ENCODE measurements around the gene UGT1A3.
"Not testable (repeated sequence)": the region's sequence is repeated elsewhere in the genome, so short reads cannot be mapped to it uniquely, and the experiment has no call there.

Gene UGT1A3

DNA sequence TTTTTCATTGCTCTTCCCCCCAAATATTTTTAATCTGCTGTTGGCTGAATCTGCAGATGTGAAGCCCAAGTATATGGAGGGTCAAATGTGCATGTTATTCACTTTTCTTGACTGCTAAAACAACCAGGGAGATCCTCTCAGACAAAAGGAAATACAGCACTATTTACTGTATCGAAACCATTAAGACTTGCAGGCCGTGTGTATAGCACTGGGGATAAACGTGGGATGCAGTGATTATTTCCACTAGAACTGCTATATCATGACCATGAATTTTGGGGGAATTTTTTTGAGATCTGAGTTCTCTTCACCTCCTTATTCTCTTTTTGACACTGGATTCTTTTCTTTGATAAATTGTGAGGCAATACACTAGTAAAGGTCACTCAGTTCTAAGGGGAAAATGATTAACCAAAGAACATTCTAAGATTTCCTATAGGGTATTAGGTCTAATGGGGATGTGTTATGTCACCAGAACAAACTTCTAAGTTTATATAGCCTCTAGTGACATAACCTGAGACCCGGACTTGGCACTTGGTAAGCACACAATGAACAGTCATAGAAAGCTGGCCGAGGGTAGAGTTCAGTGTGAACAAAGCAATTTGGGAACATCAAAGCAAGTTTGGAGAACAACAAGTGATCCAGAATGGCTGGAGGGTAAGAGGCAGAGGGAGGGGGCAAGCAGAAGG lies 16.4 kb downstream of the UGT1A3 start:
- Histone ChIP-seq H3K36me3 (ENCODE audit: insufficient read depth, low read length) (no peaks in the 10 kb centered on the region), H3K4me1 (ENCODE audit: insufficient read depth, low read length) (no peaks in the 10 kb centered on the region), H3K27me3 (ENCODE audit: insufficient read depth, low read length) (no peaks in the 10 kb centered on the region), H3K9me3 (ENCODE audit: insufficient read depth, low read depth, low read length) (peaks cover 5% of the 10 kb centered on the region; the same call in 1 of the 2 replicates), H3K27ac (ENCODE audit: low read depth, low read length) (no peak overlapping the region), H3K9ac (ENCODE audit: low read depth, low read length) (no peak overlapping the region), H3K4me3 (ENCODE audit: low read length) (no peak overlapping the region)
- WGBS, result 87% methylated on average over 5 of the region's 5 CpGs

DNA sequence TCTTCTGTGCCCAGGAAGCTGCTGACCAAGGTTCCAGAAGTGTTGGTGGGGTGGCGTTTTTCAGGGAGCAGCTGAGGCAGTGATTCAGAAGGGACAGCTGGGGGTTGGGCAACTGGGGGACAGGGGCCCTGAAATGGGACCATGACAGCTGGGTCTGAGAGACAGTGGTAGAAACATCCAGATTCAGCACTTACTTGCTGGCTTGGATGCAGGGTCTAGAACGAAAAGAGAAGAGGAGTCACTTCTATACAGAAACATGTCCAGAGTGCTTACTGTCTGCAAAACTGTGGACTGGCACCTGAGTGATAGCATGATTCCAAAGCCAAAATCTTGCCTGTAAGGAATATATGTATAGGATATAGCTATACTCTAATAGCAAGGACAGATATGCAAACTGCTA lies 17.0 kb downstream of the UGT1A3 start:
- H3K9ac ChIP-seq (ENCODE audit: low read depth, low read length); H3K27me3 ChIP-seq (ENCODE audit: insufficient read depth, low read length); H3K27ac ChIP-seq (ENCODE audit: low read depth, low read length); H3K4me1 ChIP-seq (ENCODE audit: insufficient read depth, low read length); H3K36me3 ChIP-seq (ENCODE audit: insufficient read depth, low read length); H3K4me3 ChIP-seq (ENCODE audit: low read length): not testable (repeated sequence)
- peaks cover 10% of the 10 kb centered on the region for H3K9me3 ChIP-seq (ENCODE audit: insufficient read depth, low read depth, low read length)
- 90% methylated on average over 2 of the region's 2 CpGs for WGBS

DNA sequence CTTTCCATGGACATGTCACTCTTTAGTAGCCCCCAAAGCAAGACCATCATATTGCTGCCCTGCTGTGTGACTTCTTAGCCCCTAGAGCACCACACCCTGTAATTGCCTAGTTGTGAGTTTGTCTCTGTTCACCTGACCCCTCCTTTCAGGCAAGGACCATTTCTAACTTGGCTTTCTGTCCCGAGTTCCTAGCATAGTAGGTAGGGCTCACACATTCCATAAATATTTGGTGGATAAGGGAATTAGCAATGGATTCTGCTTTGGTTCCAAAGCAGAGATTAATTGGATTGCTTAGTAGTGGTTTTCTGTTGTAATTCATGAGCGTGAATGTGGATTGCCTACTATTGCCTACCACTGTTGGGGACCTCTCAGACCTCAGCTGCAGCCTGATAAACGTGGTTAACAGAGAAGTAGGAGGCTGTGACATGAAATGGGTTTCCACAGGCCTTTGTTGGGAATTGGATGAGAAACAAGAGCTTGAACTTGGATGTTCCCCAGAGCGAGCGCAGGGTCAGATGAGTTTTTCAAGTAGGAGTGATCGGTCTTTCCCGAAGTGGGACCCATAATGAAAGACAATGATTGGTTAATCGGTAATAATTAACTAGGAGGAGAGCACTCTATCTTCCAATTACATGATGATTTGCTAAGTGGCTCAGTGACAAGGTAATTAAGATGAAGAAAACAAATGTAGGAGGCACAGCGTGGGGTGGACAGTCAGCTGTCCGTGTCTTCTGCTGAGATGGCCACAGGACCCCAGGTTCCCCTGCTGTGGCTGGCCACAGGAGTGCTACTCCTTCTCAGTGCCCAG lies 17.8 kb downstream of the UGT1A3 start:
- Histone ChIP-seq H3K9me3 (ENCODE audit: insufficient read depth, low read depth, low read length) (peaks cover 15% of the 10 kb centered on the region), H3K4me3 (ENCODE audit: low read length) (no peak overlapping the region), H3K27me3 (ENCODE audit: insufficient read depth, low read length) (no peaks in the 10 kb centered on the region), H3K36me3 (ENCODE audit: insufficient read depth, low read length) (no peaks in the 10 kb centered on the region), H3K9ac (ENCODE audit: low read depth, low read length) (no peak overlapping the region), H3K27ac (ENCODE audit: low read depth, low read length) (no peak overlapping the region), H3K4me1 (ENCODE audit: insufficient read depth, low read length) (no peaks in the 10 kb centered on the region)
- 85% methylated on average over 10 of the region's 10 CpGs for WGBS

GRCh38 chr2:233747283-233747544 lies 18.4 kb downstream of the UGT1A3 start:
- Histone ChIP-seq H3K4me3 (ENCODE audit: low read length) (no peak overlapping the region), H3K9me3 (ENCODE audit: insufficient read depth, low read depth, low read length) (peaks cover 18% of the 10 kb centered on the region), H3K9ac (ENCODE audit: low read depth, low read length) (no peak overlapping the region), H3K4me1 (ENCODE audit: insufficient read depth, low read length) (no peaks in the 10 kb centered on the region), H3K27ac (ENCODE audit: low read depth, low read length) (no peak overlapping the region), H3K27me3 (ENCODE audit: insufficient read depth, low read length) (no peaks in the 10 kb centered on the region), H3K36me3 (ENCODE audit: insufficient read depth, low read length) (no peaks in the 10 kb centered on the region)
- 94% methylated on average over 6 of the region's 6 CpGs for WGBS

- WGBS, result 90% methylated on average over 2 of the region's 2 CpGs
- not testable (repeated sequence) for H3K4me3 ChIP-seq (ENCODE audit: low read length); H3K27me3 ChIP-seq (ENCODE audit: insufficient read depth, low read length)
Observed at GRCh38 chr2:233750689-233751088, 21.8 kb downstream of the UGT1A3 start.

DNA sequence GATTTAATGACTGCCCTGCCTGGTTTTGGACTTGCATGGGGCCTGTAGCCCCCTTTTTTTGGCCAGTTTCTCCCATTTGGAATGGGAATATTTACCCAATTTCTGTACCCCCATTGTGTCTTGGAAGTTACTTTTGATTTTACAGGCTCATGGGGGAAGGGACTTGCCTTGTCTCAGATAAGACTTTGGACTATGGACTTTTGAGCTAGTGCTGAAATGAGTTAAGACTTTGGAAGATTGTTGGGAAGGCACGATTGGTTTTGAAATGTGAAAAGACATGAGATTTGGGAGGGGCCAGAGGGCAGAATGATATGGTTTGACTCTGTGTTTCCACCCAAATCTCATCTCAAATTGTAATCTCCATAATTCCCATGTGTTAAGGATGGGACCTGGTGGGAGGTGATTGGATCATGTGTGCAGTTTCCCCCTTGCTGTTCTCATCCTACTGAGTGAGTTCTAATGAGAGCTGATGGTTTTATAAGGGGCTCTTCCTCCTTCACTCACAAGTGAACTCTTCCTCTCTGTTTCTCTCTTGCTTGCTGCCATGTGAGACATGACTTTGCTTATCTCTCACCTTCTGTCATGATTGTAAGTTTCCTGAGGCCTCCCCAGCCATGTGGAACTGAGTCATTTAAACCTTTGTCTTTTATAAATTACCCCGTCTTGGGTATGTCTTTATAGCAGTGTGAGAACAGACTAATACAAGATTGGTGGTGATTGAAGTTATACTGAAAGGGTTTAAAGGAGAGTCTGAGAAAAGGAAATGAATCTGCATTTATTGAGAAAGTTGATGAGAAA lies 22.6 kb downstream of the UGT1A3 start:
- H3K27me3 ChIP-seq (ENCODE audit: insufficient read depth, low read length); H3K4me3 ChIP-seq (ENCODE audit: low read length); H3K27ac ChIP-seq (ENCODE audit: low read depth, low read length); H3K9ac ChIP-seq (ENCODE audit: low read depth, low read length); H3K36me3 ChIP-seq (ENCODE audit: insufficient read depth, low read length); H3K4me1 ChIP-seq (ENCODE audit: insufficient read depth, low read length): not testable (repeated sequence)
- WGBS, result 93% methylated on average over 2 of the region's 2 CpGs
- H3K9me3 ChIP-seq (ENCODE audit: insufficient read depth, low read depth, low read length), result peaks cover 22% of the 10 kb centered on the region

More at GRCh38 chr2:233750689-233751088, 21.8 kb downstream of the UGT1A3 start:
- H3K9me3 ChIP-seq (ENCODE audit: insufficient read depth, low read depth, low read length), result peaks cover 22% of the 10 kb centered on the region
- H3K9ac ChIP-seq (ENCODE audit: low read depth, low read length); H3K36me3 ChIP-seq (ENCODE audit: insufficient read depth, low read length); H3K27ac ChIP-seq (ENCODE audit: low read depth, low read length); H3K4me1 ChIP-seq (ENCODE audit: insufficient read depth, low read length): not testable (repeated sequence)

- Histone ChIP-seq H3K9ac (ENCODE audit: low read depth, low read length) (no peak overlapping the region), H3K27me3 (ENCODE audit: insufficient read depth, low read length) (no peaks in the 10 kb centered on the region), H3K27ac (ENCODE audit: low read depth, low read length) (no peak overlapping the region), H3K36me3 (ENCODE audit: insufficient read depth, low read length) (no peaks in the 10 kb centered on the region), H3K4me1 (ENCODE audit: insufficient read depth, low read length) (no peaks in the 10 kb centered on the region), H3K9me3 (ENCODE audit: insufficient read depth, low read depth, low read length) (peaks cover 16% of the 10 kb centered on the region), H3K4me3 (ENCODE audit: low read length) (no peak overlapping the region)
- WGBS, result 96% methylated on average over 42 of the region's 44 CpGs
Observed at GRCh38 chr2:233754872-233755611, 26.2 kb downstream of the UGT1A3 start.

- H3K4me3 ChIP-seq (ENCODE audit: low read length), result no peak overlapping the region
- no peak overlapping the region for H3K27ac ChIP-seq (ENCODE audit: low read depth, low read length)
- no peaks in the 10 kb centered on the region for H3K27me3 ChIP-seq (ENCODE audit: insufficient read depth, low read length)
- H3K36me3 ChIP-seq (ENCODE audit: insufficient read depth, low read length), result no peaks in the 10 kb centered on the region
- H3K9ac ChIP-seq (ENCODE audit: low read depth, low read length), result no peak overlapping the region
- WGBS, result 92% methylated on average over 5 of the region's 7 CpGs
- no peaks in the 10 kb centered on the region for H3K4me1 ChIP-seq (ENCODE audit: insufficient read depth, low read length)
- H3K9me3 ChIP-seq (ENCODE audit: insufficient read depth, low read depth, low read length), result peaks cover 6% of the 10 kb centered on the region
Observed at GRCh38 chr2:233756429-233757081, 27.7 kb downstream of the UGT1A3 start.

- Histone ChIP-seq H3K9ac (ENCODE audit: low read depth, low read length) (no peak overlapping the region), H3K27ac (ENCODE audit: low read depth, low read length) (no peak overlapping the region), H3K27me3 (ENCODE audit: insufficient read depth, low read length) (no peaks in the 10 kb centered on the region), H3K9me3 (ENCODE audit: insufficient read depth, low read depth, low read length) (no peaks in the 10 kb centered on the region), H3K4me1 (ENCODE audit: insufficient read depth, low read length) (no peaks in the 10 kb centered on the region), H3K4me3 (ENCODE audit: low read length) (no peak overlapping the region), H3K36me3 (ENCODE audit: insufficient read depth, low read length) (no peaks in the 10 kb centered on the region)
Observed at GRCh38 chr2:233758141-233758540, 29.3 kb downstream of the UGT1A3 start.

- no peak overlapping the region for H3K9ac ChIP-seq (ENCODE audit: low read depth, low read length)
- 92% methylated on average over 2 of the region's 2 CpGs for WGBS
- no peaks in the 10 kb centered on the region for H3K27me3 ChIP-seq (ENCODE audit: insufficient read depth, low read length)
- H3K4me1 ChIP-seq (ENCODE audit: insufficient read depth, low read length), result no peaks in the 10 kb centered on the region
- H3K4me3 ChIP-seq (ENCODE audit: low read length), result no peak overlapping the region
- H3K36me3 ChIP-seq (ENCODE audit: insufficient read depth, low read length), result no peaks in the 10 kb centered on the region
- no peaks in the 10 kb centered on the region for H3K9me3 ChIP-seq (ENCODE audit: insufficient read depth, low read depth, low read length)
- no peak overlapping the region for H3K27ac ChIP-seq (ENCODE audit: low read depth, low read length)
Observed at GRCh38 chr2:233758849-233759248, 30.0 kb downstream of the UGT1A3 start.
